ENCODE results near the gene CDCP1. TPM values are rescaled to one million over a fixed set of nuclear protein-coding genes. Genes with fewer than 3 reads are reported as not detected.
"Not testable (repeated sequence)": the region's sequence is repeated elsewhere in the genome, so short reads cannot be mapped to it uniquely, and the experiment has no call there.

Gene CDCP1
- total RNA-seq, 1 donor, result 32.8 TPM

- peak; percentile 73 for DNase-seq (ENCODE audit: low read depth)
- H3K4me3 ChIP-seq (ENCODE audit: low read depth, low read length), result no peak overlapping the region
- TF ChIP-seq, protein P1, sequence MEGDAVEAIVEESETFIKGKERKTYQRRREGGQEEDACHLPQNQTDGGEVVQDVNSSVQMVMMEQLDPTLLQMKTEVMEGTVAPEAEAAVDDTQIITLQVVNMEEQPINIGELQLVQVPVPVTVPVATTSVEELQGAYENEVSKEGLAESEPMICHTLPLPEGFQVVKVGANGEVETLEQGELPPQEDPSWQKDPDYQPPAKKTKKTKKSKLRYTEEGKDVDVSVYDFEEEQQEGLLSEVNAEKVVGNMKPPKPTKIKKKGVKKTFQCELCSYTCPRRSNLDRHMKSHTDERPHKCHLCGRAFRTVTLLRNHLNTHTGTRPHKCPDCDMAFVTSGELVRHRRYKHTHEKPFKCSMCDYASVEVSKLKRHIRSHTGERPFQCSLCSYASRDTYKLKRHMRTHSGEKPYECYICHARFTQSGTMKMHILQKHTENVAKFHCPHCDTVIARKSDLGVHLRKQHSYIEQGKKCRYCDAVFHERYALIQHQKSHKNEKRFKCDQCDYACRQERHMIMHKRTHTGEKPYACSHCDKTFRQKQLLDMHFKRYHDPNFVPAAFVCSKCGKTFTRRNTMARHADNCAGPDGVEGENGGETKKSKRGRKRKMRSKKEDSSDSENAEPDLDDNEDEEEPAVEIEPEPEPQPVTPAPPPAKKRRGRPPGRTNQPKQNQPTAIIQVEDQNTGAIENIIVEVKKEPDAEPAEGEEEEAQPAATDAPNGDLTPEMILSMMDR (IDR thresholded peaks at IDR 0.05; ENCODE audit: insufficient read depth, low read length), result no peak
Observed at GRCh38 chr3:45153658-45154437, 7.7 kb upstream of the CDCP1 start.

DNA sequence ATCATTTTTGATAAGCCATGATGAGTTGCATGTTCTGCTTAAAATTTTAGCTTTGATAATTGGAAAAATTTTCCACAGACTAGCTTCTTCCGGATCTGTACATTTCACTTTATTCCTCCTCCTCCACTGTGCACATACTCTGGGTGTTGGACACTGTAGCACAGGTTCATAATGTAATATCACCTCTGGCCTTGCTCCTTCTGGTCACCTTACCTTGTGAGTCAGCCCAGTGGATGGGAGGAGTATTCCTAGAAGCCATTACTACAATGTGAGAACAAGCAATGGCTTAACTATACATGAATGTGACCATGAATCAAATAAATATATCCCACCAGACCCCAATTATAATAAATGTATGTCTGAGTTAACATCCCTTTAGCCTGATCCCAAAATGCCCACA is 6.1 kb upstream of the CDCP1 start:
- no peak overlapping the region for H3K4me3 ChIP-seq (ENCODE audit: low read depth, low read length)
- TF ChIP-seq, protein P1 (IDR thresholded peaks at IDR 0.05; ENCODE audit: insufficient read depth, low read length), result no peak
- no peak for DNase-seq (ENCODE audit: low read depth)

DNA sequence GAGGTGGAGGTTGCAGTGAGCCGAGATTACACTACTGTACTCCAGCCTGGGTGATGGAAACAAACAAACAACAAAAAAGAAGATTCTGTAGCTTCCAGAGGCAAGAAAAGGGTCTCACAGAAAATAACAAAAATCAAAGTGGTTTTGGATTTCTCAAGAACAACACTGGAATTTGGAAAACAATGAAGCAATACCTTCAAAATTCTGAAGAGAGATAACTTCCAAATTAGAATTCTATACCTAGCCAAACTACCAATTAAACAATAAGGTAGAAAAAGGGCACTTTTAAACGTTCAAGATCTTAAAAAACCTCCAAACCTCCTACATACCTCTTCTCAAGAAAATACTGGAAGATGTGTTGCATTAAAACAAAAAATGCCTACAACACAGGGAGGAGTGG is 4.9 kb upstream of the CDCP1 start:
- no peak for DNase-seq (ENCODE audit: low read depth)
- no peak overlapping the region for H3K4me3 ChIP-seq (ENCODE audit: low read depth, low read length)
- TF ChIP-seq, protein P1 (IDR thresholded peaks at IDR 0.05; ENCODE audit: insufficient read depth, low read length), result no peak

GRCh38 chr3:45148921-45149320 is 2.7 kb upstream of the CDCP1 start:
- peak; percentile 35 for DNase-seq (ENCODE audit: low read depth)
- no peak overlapping the region for H3K4me3 ChIP-seq (ENCODE audit: low read depth, low read length)
- TF ChIP-seq, protein P1 (IDR thresholded peaks at IDR 0.05; ENCODE audit: insufficient read depth, low read length), result no peak

GRCh38 chr3:45145223-45145622 is 955 bp downstream of the CDCP1 start:
- H3K4me3 ChIP-seq (ENCODE audit: low read depth, low read length), result peak overlapping the region; percentile 79
- no peak for DNase-seq (ENCODE audit: low read depth)
- TF ChIP-seq, protein P1 (IDR thresholded peaks at IDR 0.05; ENCODE audit: insufficient read depth, low read length), result no peak

DNA sequence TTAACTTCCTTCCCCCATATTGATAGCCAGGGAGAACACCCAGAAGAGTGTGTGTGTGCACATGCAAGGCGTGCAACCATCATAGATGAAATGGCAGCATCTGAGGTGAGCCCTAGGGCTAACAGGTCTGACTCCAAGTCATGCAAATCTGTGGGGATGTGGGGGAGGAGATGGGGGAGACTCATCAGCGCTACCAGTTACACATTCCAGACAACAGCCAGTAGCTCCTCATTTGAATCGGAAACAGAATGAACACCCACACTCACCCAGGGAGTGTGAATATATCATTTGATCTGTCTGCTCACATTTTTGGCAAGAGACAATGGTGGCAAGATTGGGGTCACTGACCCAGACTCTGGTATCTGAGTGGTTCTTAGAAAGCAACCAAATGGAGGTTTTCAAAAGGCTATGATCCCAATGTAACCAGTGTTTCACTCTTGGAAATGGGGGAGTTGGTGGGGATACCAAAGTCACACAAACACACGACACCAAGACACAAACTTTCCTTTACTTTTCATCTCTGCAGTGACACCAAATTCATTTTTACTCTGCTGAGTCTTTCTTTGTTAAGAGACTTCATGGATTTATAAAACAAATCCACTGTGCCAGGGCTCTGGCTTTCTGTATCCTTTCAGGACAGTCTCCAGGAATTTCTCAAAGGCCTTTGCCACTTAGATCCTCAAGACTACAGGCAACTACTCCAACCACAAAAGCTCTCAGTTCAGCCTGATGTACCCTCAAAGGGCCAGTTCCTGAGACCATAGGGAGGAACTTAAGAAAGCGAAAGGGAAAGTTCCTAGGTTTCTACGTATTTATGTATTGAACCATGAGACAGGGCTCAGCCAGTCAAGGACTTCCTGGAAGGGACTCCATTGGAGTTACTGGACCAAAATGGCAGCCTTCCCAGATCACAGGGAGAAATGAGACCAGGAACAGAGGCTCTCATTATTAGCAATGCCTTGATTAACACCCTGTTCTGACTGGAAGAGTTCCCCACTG is 2.2 kb downstream of the CDCP1 start:
- peak; percentile 83 for DNase-seq (ENCODE audit: low read depth)
- peak overlapping the region; percentile 5 for H3K4me3 ChIP-seq (ENCODE audit: low read depth, low read length)
- TF ChIP-seq, protein P1 (IDR thresholded peaks at IDR 0.05; ENCODE audit: insufficient read depth, low read length), result no peak

- not testable (repeated sequence) for DNase-seq (ENCODE audit: low read depth)
Observed at GRCh38 chr3:45140770-45141155, 5.4 kb downstream of the CDCP1 start.

More at GRCh38 chr3:45140770-45141155, 5.4 kb downstream of the CDCP1 start:
- not testable (repeated sequence) for H3K4me3 ChIP-seq (ENCODE audit: low read depth, low read length)

Measured in fibroblast of the aortic adventitia (primary cell).